GM12872 (cell line): ENCODE results near the gene CCNJ.

Experiments
- TF ChIP-seq, protein P1 (sequence below): IDR thresholded peaks from 3 replicates; pipeline ENCODE4 v1.5.1; 2011; ENCODE audit warnings: low read depth, mild to moderate bottlenecking, low read length, moderate library complexity; ENCODE audit not compliant: insufficient read depth

CCNJ gene

DNA sequence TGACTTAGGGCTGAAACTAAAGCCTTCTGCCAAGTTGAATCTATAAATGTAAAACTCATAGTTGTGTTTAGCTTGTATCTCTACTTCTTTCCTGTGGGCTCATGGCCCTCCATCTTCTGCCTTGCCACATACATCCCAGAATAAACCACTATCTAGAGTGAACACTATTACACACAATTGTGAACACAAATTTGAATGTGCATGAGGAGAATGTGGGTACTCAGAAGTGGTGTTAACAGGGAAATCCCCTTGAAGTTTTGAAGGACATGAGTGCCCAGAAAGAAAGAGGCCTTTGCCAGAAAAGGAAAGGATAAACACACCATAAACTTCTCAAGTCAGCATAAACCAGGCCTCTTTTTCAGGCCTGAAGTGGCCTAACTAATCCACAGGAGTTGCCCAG lies 20.2 kb upstream of the CCNJ start:
- TF ChIP-seq, protein P1, sequence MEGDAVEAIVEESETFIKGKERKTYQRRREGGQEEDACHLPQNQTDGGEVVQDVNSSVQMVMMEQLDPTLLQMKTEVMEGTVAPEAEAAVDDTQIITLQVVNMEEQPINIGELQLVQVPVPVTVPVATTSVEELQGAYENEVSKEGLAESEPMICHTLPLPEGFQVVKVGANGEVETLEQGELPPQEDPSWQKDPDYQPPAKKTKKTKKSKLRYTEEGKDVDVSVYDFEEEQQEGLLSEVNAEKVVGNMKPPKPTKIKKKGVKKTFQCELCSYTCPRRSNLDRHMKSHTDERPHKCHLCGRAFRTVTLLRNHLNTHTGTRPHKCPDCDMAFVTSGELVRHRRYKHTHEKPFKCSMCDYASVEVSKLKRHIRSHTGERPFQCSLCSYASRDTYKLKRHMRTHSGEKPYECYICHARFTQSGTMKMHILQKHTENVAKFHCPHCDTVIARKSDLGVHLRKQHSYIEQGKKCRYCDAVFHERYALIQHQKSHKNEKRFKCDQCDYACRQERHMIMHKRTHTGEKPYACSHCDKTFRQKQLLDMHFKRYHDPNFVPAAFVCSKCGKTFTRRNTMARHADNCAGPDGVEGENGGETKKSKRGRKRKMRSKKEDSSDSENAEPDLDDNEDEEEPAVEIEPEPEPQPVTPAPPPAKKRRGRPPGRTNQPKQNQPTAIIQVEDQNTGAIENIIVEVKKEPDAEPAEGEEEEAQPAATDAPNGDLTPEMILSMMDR: no peak

DNA sequence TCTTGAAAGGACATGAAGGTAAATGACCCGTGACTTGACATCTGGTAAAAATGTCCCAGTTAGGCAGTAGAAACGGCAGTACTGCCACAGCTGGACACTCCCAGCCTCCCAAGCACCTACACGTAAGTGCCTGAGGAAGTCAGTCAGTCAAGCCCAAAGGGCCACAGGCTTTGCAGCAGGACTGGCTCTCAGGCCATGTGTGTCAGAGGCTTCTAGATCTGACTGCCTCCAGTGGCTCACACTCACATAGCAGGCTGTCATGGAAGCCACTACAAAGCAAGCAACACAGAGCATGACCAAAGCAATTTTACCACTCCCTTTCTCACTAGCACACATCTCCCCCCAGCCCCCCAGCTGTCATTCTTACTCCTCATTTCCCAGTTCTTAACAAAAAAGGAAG lies 17.8 kb upstream of the CCNJ start:
- TF ChIP-seq, protein P1: peak; percentile 66

DNA sequence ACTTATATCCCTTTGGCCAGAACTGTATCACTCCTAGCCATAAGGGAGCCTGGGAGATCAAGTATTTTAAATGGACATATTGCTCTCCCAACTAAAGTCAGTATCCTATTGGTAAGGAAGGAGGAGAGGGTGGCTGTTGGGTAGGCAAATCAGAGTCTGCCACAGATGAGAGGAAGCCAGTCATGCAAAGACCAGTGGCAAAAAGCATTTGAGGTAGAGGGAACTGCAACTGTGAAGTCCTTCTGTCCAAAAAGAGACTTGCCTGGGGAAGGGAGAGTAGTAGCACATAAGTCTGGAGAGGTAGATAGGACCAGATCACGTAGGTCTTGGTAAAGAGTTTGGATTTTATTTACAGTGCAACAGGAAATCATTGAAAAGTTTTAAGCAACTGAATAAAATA lies 8.8 kb upstream of the CCNJ start:
- TF ChIP-seq, protein P1: no peak

DNA sequence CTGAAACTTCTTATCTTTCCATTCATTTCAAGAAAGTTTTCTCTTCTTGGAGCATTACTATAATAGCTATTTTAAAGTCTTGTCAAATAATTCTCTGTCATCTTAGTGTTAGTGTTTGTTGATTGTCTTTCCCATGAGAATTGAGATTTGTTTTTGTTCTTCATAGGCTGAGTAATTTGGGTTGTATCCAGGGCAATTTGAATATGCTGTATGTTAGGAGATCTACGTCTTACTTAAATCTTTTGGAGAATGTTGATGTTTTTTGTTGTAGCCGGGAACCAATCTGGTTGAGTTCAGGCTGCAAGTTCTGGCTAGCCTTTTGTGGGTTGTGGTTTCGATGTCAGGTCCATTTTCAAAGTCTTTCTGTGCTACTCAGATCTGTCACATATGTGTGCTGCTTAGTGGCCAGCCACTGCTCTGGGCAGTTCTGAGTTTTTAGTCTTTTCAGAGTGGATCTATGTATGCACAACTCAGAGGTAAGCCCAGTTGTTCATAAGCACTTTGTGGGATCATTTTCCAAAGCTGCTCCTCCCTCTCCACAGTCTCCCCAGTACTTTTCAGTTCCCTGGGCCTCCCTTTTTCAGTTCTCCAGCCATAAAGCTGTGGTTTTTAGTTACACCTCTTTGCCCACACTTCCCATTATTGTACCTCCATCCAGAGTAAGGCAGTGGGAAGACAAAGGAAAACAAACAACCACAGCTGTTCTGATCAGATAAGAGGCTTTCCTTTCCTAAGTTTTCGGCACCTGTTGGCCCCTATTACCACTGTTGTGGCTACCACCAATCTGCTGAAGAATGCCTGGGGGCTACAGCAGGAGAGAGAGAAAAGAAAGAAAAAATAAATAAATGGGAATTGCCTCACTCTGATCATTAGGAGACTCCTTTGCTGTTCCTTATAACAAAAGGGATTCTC lies 4.7 kb upstream of the CCNJ start:
- TF ChIP-seq, protein P1: no peak

DNA sequence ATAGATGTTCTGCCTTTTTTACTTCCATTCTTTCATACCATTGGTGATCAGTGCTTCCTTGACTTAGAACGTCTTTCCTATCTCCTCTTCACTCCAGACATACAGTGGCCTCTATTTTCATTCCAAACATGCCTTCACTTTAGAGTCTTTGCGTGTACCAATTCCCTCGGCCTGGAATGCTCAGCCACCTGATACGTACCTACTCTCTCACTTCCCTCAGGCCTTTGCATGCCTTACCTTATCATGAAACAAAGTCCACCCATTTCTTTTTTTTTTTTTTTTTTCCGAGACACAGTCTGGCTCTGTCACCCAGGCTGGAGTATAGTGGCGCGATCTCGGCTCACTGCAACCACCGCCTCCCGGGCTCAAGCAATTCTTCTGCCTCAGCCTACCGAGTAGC lies 2.2 kb upstream of the CCNJ start:
- TF ChIP-seq, protein P1: no peak

DNA sequence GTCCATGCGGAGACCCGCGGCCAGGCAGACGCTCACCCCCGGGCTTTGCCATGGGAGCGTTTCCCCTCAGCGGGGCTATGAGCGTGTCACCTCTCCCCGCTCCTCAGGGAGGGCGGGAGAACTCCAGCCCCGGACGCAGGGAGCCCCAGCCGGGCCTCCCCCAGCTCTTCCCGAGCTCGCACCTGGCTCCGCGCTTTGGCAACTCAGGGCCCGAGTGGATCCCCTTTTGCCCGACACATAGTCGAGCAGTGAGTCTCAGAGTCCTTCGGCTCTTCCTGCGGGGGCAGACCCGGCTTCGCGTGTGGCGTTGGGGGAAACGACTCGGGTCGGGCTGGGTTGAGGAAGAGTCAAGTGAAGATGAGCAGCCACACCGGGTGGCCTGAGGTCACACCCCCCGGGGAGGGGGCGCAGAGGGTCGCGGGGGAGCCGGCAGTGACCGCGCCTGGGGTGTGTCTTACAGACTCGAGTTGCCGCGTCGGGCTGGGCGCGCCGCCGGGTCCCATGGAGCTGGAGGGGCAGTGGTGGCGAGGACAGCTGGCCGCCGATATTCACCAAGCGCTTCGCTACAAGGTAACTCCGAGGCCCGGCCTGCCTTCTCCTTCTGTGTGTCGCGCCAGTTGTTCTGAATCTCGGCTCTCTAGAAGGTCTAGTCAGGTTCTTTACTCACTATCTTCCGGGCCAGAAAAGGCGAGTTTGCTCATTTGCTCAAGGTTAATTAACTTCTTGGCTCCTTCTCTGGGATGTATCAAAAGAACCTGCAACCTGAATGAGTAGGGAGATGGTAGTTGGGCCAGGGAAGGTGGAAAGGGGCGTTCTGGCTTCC lies 721 bp downstream of the CCNJ start:
- TF ChIP-seq, protein P1: no peak

DNA sequence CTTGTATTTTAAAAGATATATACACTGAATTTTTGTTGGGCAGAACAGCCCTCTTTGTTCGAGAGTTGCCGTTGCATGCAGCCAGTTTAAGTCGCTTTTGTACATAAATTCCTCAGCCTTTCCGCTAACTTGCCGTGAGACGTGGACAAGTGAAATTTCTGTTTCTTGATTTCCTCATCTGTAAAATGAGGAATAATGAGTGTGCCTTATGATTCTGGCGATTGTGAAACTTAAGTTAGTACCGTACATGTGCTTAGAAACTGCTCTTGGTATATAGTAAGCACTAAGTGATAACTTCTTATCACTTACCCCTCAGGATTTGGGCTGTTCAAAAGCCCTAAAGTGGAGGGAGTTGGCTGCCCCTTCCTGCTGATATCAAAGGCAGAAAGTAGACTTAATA lies 1.4 kb downstream of the CCNJ start:
- TF ChIP-seq, protein P1: no peak
